H1 (cell line): ENCODE data around the gene MEF2A. TPM values are rescaled to one million over a fixed set of nuclear protein-coding genes. Genes with fewer than 3 reads are reported as not detected.

Source experiments
- CTCF ChIA-PET: fragments of 300-600 bp; sonication (Branson Sonifier 250); formaldehyde crosslinking; loops from one replicate; lab custom pipeline; 2021; ENCODE audit not compliant: partially characterized antibody; lab: Charles Lee
- POLR2A ChIA-PET: fragments of 300-600 bp; sonication (Branson Sonifier 250); formaldehyde crosslinking; loops from one replicate; lab custom pipeline; 2021; ENCODE audit warnings: inconsistent platforms; ENCODE audit not compliant: partially characterized antibody; lab: Charles Lee
- DNase-seq, 2 experiments: peaks; one replicate each; pipeline versions ENCODE4 v3.0.0 to v3.0.0-alpha.2; 2010 to 2022; ENCODE audit warnings: low spot score in 2 of 2, low read depth in 1 of 2, mixed read lengths in 1 of 2
- FAIRE-seq: peaks from 2 replicates; lab custom pipeline; 2011; peaks lifted over from hg19 to GRCh38; lab: Jason Lieb, UNC
- H2AFZ ChIP-seq: 2 replicates; pipeline ENCODE4 v1.8.1; 2012; ENCODE audit warnings: low read length, inconsistent platforms
- H2AK5ac ChIP-seq: 2 replicates; pipeline ENCODE4 v1.6.1; 2013; ENCODE audit warnings: low read depth, low read length
- H2BK120ac ChIP-seq: replicated peaks from 2 replicates; pipeline ENCODE3; 2013; ENCODE audit warnings: low read depth, low read length, inconsistent platforms
- H2BK12ac ChIP-seq: 2 replicates; pipeline ENCODE4 v1.6.1; 2013; ENCODE audit warnings: low read depth, low read length
- H2BK15ac ChIP-seq: 2 replicates; pipeline ENCODE4 v1.6.1; 2013; ENCODE audit warnings: low read length
- H2BK20ac ChIP-seq: 2 replicates; pipeline ENCODE4 v1.6.1; 2013; ENCODE audit warnings: low read length
- H2BK5ac ChIP-seq: 2 replicates; pipeline ENCODE4 v1.6.1; 2013; ENCODE audit warnings: low read depth, low read length
- H3K14ac ChIP-seq: 2 replicates; pipeline ENCODE4 v1.6.1; 2013; ENCODE audit warnings: inconsistent platforms; ENCODE audit not compliant: insufficient read length
- H3K18ac ChIP-seq: 2 replicates; pipeline ENCODE4 v1.6.1; 2013; ENCODE audit warnings: low read length; ENCODE audit errors: extremely low read depth
- H3K23ac ChIP-seq: 2 replicates; pipeline ENCODE4 v1.6.1; 2013; ENCODE audit warnings: inconsistent platforms; ENCODE audit not compliant: insufficient read length
- H3K23me2 ChIP-seq: 2 replicates; pipeline ENCODE4 v1.6.1; 2013; ENCODE audit warnings: low read depth, low read length
- H3K27ac ChIP-seq: 2 replicates; pipeline ENCODE4 v1.6.1; 2011; ENCODE audit warnings: low read depth, low read length, inconsistent platforms
- H3K27me3 ChIP-seq, 4 experiments: replicated peaks in 1 of 4; 1 replicate in 1 of 4; 2 replicates in 3 of 4; pipeline versions ENCODE4 v1.6.1 to v1.8.1; 2011 to 2013; ENCODE audit warnings: low read length in 3 of 4, mild to moderate bottlenecking in 3 of 4, inconsistent platforms in 2 of 4, mixed read lengths in 2 of 4, moderate library complexity in 1 of 4; ENCODE audit not compliant: control insufficient read depth in 3 of 4, insufficient read depth in 3 of 4; ENCODE audit errors: extremely low read depth in 1 of 4
- H3K36me3 ChIP-seq, 4 experiments: 2 replicates each; pipeline versions ENCODE4 v1.6.1 to v1.8.1; 2011 to 2013; ENCODE audit warnings: mild to moderate bottlenecking in 4 of 4, low read length in 3 of 4, moderate library complexity in 2 of 4, control low read depth in 1 of 4, inconsistent platforms in 1 of 4; ENCODE audit not compliant: insufficient read depth in 4 of 4, control insufficient read depth in 2 of 4
- H3K4ac ChIP-seq: replicated peaks from 2 replicates; pipeline ENCODE3; 2013; ENCODE audit warnings: low read length, low read depth, mixed read lengths, inconsistent platforms; ENCODE audit not compliant: insufficient read length
- H3K4me1 ChIP-seq, 4 experiments: replicated peaks in 1 of 4; 1 replicate in 1 of 4; 2 replicates in 3 of 4; pipeline versions ENCODE4 v1.6.1 to v1.8.1; 2011 to 2013; ENCODE audit warnings: low read length in 3 of 4, inconsistent platforms in 2 of 4, mixed read lengths in 1 of 4; ENCODE audit not compliant: insufficient read depth in 4 of 4, control insufficient read depth in 3 of 4
- H3K4me2 ChIP-seq, 2 experiments: 2 replicates each; pipeline versions ENCODE4 v1.6.1 to v1.8.1; 2011 to 2013; ENCODE audit warnings: low read depth in 2 of 2, low read length in 2 of 2, control low read depth in 1 of 2, inconsistent platforms in 1 of 2, mild to moderate bottlenecking in 1 of 2; ENCODE audit not compliant: insufficient read depth in 1 of 2
- H3K4me3 ChIP-seq, 4 experiments: fragments of 200-600, 300-600 bp in 1 of 4; sonication (generic), shearing (Covaris generic), sonication (Bioruptor Twin) in 1 of 4; 2 replicates each; pipeline versions ENCODE4 v1.5.1 to v1.8.1; 2011 to 2016; ENCODE audit warnings: low read length in 4 of 4, low read depth in 3 of 4, control low read depth in 2 of 4, inconsistent platforms in 2 of 4, mild to moderate bottlenecking in 2 of 4, mixed read lengths in 1 of 4, moderate library complexity in 1 of 4; ENCODE audit not compliant: insufficient read depth in 2 of 4; ENCODE audit errors: extremely low read depth in 1 of 4
- H3K56ac ChIP-seq: replicated peaks from 2 replicates; pipeline ENCODE3; 2013; ENCODE audit warnings: low read depth, mild to moderate bottlenecking, mixed read lengths, low read length, inconsistent platforms; ENCODE audit not compliant: insufficient read length
- H3K79me1 ChIP-seq: 2 replicates; pipeline ENCODE4 v1.6.1; 2013; ENCODE audit warnings: low read depth, low read length, control low read depth
- H3K79me2 ChIP-seq, 2 experiments: 2 replicates each; pipeline versions ENCODE4 v1.6.1 to v1.8.1; 2012 to 2013; ENCODE audit warnings: low read length in 2 of 2, mild to moderate bottlenecking in 2 of 2, inconsistent platforms in 1 of 2; ENCODE audit not compliant: insufficient read depth in 2 of 2, control insufficient read depth in 1 of 2
- H3K9ac ChIP-seq, 4 experiments: replicated peaks in 1 of 4; 1 replicate in 1 of 4; 2 replicates in 3 of 4; pipeline versions ENCODE4 v1.6.1 to v1.8.1; 2011 to 2013; ENCODE audit warnings: low read depth in 3 of 4, low read length in 3 of 4, control low read depth in 2 of 4, mild to moderate bottlenecking in 2 of 4, moderate library complexity in 2 of 4, inconsistent platforms in 1 of 4; ENCODE audit errors: extremely low read depth in 1 of 4
- H3K9me3 ChIP-seq, 2 experiments: 2 replicates each; pipeline versions ENCODE4 v1.6.1 to v1.8.1; 2012 to 2013; ENCODE audit warnings: mild to moderate bottlenecking in 2 of 2, moderate library complexity in 2 of 2, control low read depth in 1 of 2, inconsistent platforms in 1 of 2, low read depth in 1 of 2, low read length in 1 of 2, mixed read lengths in 1 of 2; ENCODE audit not compliant: insufficient read depth in 2 of 2
- H4K20me1 ChIP-seq, 2 experiments: replicated peaks in 1 of 2; 2 replicates each; pipeline versions ENCODE3 to v1.8.1; 2011 to 2013; ENCODE audit warnings: inconsistent platforms in 2 of 2, low read length in 2 of 2, mild to moderate bottlenecking in 1 of 2; ENCODE audit not compliant: insufficient read depth in 2 of 2, control insufficient read depth in 1 of 2
- H4K5ac ChIP-seq: 2 replicates; pipeline ENCODE4 v1.6.1; 2013; ENCODE audit warnings: low read length, low read depth, mixed read lengths, inconsistent platforms; ENCODE audit not compliant: insufficient read length
- H4K8ac ChIP-seq: 2 replicates; pipeline ENCODE4 v1.8.0; 2013; ENCODE audit warnings: mild to moderate bottlenecking, moderate library complexity, low read length, inconsistent platforms; ENCODE audit not compliant: insufficient read depth; ENCODE audit errors: extremely low read depth
- H4K91ac ChIP-seq: replicated peaks from 2 replicates; pipeline ENCODE3; 2013; ENCODE audit warnings: low read length, mixed read lengths, inconsistent platforms; ENCODE audit not compliant: insufficient read length
- CTBP2 ChIP-seq: IDR thresholded peaks from 2 replicates; pipeline ENCODE4 v1.7.0; 2011; ENCODE audit warnings: borderline replicate concordance, mild to moderate bottlenecking, moderate library complexity, mixed read lengths, low read length; ENCODE audit not compliant: insufficient read depth, insufficient read length
- GABPA ChIP-seq: IDR thresholded peaks from 2 replicates; pipeline ENCODE4 v1.6.1; 2011; ENCODE audit warnings: mild to moderate bottlenecking, low read length, moderate library complexity, borderline replicate concordance; ENCODE audit not compliant: insufficient read depth
- JUND ChIP-seq: IDR thresholded peaks from 2 replicates; pipeline ENCODE4 v1.6.1; 2011; ENCODE audit warnings: mild to moderate bottlenecking, improper control_type of control experiment, low read length
- KDM1A ChIP-seq: fragments of 200-600, 300-600 bp; sonication (generic); IDR thresholded peaks from 2 replicates; pipeline ENCODE4 v1.7.1; 2016; ENCODE audit warnings: mild to moderate bottlenecking, low read length, borderline replicate concordance
- SIN3A ChIP-seq, 2 experiments: IDR thresholded peaks in 1 of 2; conservative IDR thresholded peaks in 1 of 2; 2 replicates each; pipeline ENCODE4 v1.6.1; 2011 to 2012; ENCODE audit warnings: low read length in 2 of 2, improper control_type of control experiment in 1 of 2, low read depth in 1 of 2, mild to moderate bottlenecking in 1 of 2
- SIRT6 ChIP-seq: IDR thresholded peaks from one replicate; pipeline ENCODE4 v1.7.1; 2012; ENCODE audit warnings: low read length, inconsistent platforms
- TAF1 ChIP-seq: IDR thresholded peaks from 2 replicates; pipeline ENCODE4 v1.6.1; 2011; ENCODE audit warnings: mild to moderate bottlenecking, low read depth, low read length
- TAF7 ChIP-seq: optimal IDR thresholded peaks from 2 replicates; pipeline ENCODE3; 2011; ENCODE audit warnings: low read depth, mild to moderate bottlenecking, inconsistent platforms, low read length, moderate library complexity, borderline replicate concordance
- TCF12 ChIP-seq: IDR thresholded peaks from 2 replicates; pipeline ENCODE4 v1.6.1; 2011; ENCODE audit warnings: low read depth, mild to moderate bottlenecking, low read length
- WGBS, 2 experiments: shearing (Covaris generic) in 1 of 2; methylation state at CpG; one replicate each; pipeline versions ENCODE4 v1.1.6 to v1.1.7; 2013 to 2015; ENCODE audit warnings: low lambda C conversion rate in 2 of 2, mixed read lengths in 2 of 2, inconsistent platforms in 1 of 2, low coverage in 1 of 2, missing lambda C conversion rate in 1 of 2; ENCODE audit not compliant: insufficient replicate concordance in 2 of 2, insufficient coverage in 1 of 2, insufficient read length in 1 of 2; ENCODE audit errors: extremely low coverage in 1 of 2, missing lambda C conversion rate in 1 of 2; 5-methylcytosine and 5-hydroxymethylcytosine counted together
- polyA plus RNA-seq, 7 experiments: library from polyadenylated mRNA; depleted of rRNA in 3 of 7; stranded (reverse) in 5 of 7; unstranded in 2 of 7; fragments of >200 nt in 5 of 7; fragments of 200-250 nt in 2 of 7; gene quantifications; 1 replicate in 5 of 7; 2 replicates in 1 of 7; 4 replicates in 1 of 7; pipeline versions ENCODE4 v1.2.1 to v1.2.3, GENCODE V29; 2011 to 2013; ENCODE audit warnings: missing spikeins in 2 of 7, mixed read lengths in 2 of 7
- total RNA-seq: library from RNA; stranded (reverse); fragmentation: NEBNext Ultra II Directional; extraction: Animal tissue kit (Norgen Biotek cat#: 25700); gene quantifications from 2 replicates; pipeline ENCODE4 v1.2.1, GENCODE V29; 2021

MEF2A gene
- total and polyA plus RNA-seq, 2 of the 8 experiments (the other 6 are each of a cell fraction or from before 2014, with no cell fraction given), result 15.6 to 22.5 TPM

DNA sequence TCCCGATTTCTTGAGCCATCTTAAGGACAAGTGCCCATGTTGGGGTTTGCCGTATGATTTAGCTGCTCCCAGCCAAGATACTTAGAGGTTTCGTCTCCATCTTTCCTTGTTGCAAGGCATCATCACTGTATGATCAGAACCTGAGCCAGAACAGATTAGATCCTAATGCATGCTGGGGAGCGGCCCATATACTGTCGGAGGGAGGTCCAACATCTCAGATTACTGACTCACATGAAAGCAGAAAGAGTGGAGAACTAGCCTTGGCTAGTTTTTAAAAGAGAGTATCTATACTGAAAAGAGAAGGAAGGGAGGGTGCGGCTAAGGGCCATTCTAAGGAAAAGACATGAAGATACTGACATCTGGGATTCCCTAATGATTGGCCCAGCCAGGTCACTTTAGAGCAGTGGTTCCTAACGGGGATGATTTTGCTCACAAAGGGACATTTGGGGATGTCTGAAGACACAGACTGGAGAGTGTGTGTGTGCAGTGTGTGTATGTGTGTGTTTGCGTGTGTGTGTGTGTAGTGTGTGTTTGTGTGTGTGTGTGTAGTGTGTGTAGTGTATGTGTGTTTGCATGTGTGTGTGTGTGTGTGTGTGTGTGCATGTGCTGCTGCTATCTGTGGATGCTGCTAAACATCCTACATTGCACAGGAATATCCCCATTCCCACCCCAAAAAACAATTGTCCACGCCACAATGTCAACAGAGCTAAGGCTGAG is 179.7 kb downstream of the MEF2A start:
- ChIA-PET CTCF (interaction anchor here (0.7 to 1.3 kb wide), 2 partner anchors 10 to 11 kb away, joined by 3 to 4 read pairs; no protein-coding TSS in a partner anchor), POLR2A (no interaction called here)
- Histone ChIP-seq H3K4me1 (no peaks in the 10 kb centered on the region), H4K20me1 (no peaks in the 10 kb centered on the region), H3K56ac (no peak overlapping the region), H3K23me2 (no peaks in the 10 kb centered on the region), H3K4me2 (no peak overlapping the region), H4K8ac (no peak overlapping the region), H2BK5ac (no peak overlapping the region; the same call in 1 of the 2 replicates), H3K27me3 (no peaks in the 10 kb centered on the region), H3K4me3 (no peak overlapping the region), H3K9me3 (no peaks in the 10 kb centered on the region), H3K79me2 (no peaks in the 10 kb centered on the region), H2BK120ac (no peak overlapping the region), H3K36me3 (no peaks in the 10 kb centered on the region), H3K4ac (no peak overlapping the region), H4K5ac (no peak overlapping the region), H2BK15ac (no peak overlapping the region), H3K79me1 (no peaks in the 10 kb centered on the region), H2BK12ac (no peak overlapping the region), H2AK5ac (no peak overlapping the region), H3K27ac (no peak overlapping the region), H3K14ac (no peak overlapping the region), H3K9ac (no peak overlapping the region), H3K18ac (no peak overlapping the region), H3K23ac (no peak overlapping the region), H4K91ac (no peak overlapping the region), H2AFZ (0 out of 2 replicates have a peak overlapping the region, but pooled peaks have one; percentile 27), H2BK20ac (no peak overlapping the region)
- DNase-seq (peak in 1 of 2 experiments; percentile 23), FAIRE-seq (no peak)
- TF ChIP-seq KDM1A (no peak), SIRT6 (no peak), SIN3A (conservative IDR thresholded peaks at IDR 0.05 in 1 of 2, IDR thresholded peaks at IDR 0.05 in 1 of 2; ENCODE audit: low read depth in 1 of 2, low read length in 2 of 2) (no peak), TAF7 (no peak), TCF12 (no peak), CTBP2 (no peak), JUND (no peak), TAF1 (no peak), GABPA (no peak)
- 98% methylated on average over 9 of the region's 9 CpGs; no CpG with 5 or more reads in 1 of the 2 experiments for WGBS, 2 experiments
